Measurements from ENCODE around the gene PTPRD. TPM values are rescaled to one million over a fixed set of nuclear protein-coding genes. Genes with fewer than 3 reads are reported as not detected.
A peak's percentile ranks its signal among the peaks of the same experiment; 100 is the strongest.
"Not testable (repeated sequence)": the region's sequence is repeated elsewhere in the genome, so short reads cannot be mapped to it uniquely, and the experiment has no call there.

PTPRD gene
- total RNA-seq, 1 experiment from 2014 or later, result 79.4 TPM

GRCh38 chr9:9523476-9524139 lies 1089.2 kb downstream of the PTPRD start:
- no peaks in the 10 kb centered on the region for H3K36me3 ChIP-seq
- no peaks in the 10 kb centered on the region for H3K4me1 ChIP-seq
- H3K4me3 ChIP-seq, result no peak overlapping the region
- H3K27ac ChIP-seq, result no peak overlapping the region
- H3K9me3 ChIP-seq (replicated peaks), result no peaks in the 10 kb centered on the region
- no peak for DNase-seq
- H3K27me3 ChIP-seq, result no peaks in the 10 kb centered on the region

DNA sequence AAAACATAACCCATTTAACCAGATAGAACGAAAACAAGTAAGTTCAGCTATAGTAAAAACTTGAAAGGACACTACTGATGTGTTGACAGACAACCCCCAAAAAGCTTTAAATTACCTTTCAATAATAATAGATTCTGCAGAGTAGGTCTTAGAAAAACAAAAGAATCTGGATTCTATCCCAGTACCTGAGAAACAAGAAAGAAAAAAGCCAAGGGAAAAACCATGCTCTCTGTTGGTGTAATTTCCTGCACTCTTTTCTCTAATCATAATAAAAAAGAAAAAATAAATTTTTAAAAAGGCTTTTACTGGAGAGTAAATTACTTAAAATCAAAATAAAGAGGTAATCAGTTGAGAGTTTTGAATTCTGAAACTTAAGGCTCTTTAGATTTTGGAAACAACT lies 1090.4 kb downstream of the PTPRD start:
- Histone ChIP-seq H3K27ac (no peak overlapping the region), H3K36me3 (no peaks in the 10 kb centered on the region), H3K9me3 (replicated peaks) (no peaks in the 10 kb centered on the region), H3K4me1 (no peaks in the 10 kb centered on the region), H3K27me3 (no peaks in the 10 kb centered on the region), H3K4me3 (no peak overlapping the region)
- DNase-seq, result no peak

DNA sequence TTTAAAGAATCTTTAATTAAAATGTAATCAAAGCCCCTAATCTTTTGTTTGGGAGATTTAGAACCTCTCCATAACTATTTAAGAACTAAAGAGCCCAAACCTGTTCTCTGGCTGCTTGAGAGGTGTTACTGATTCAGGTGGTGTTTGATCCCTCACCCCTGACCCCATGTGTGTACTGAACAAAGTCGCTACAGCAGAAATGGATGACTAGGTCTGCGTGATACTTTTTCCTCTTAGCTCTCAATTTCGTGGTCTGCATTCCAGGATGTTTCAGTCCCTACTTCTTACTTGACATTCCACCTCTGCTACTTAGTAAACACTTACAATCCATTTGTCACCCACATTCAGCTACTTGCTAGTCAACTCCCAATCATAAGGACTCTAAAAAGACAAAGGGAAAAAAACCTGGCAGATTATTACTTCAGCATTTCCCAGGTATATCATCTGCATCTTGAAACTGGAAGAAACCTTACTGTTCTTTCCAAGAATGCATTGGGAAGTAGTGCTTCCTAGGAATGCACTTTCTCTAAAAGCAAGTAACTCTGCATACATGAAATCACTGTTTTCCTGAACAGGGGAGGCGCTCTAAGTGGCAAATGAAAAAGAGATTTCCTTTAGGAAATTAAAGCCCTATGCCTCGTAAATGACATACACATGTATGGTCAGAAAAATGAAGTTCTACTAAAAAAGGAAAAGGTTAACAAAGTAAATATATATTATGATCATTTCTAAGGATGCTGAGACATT lies 1091.6 kb downstream of the PTPRD start:
- Histone ChIP-seq H3K9me3 (replicated peaks) (no peaks in the 10 kb centered on the region), H3K36me3 (no peaks in the 10 kb centered on the region), H3K27ac (no peak overlapping the region), H3K4me1 (no peaks in the 10 kb centered on the region), H3K4me3 (no peak overlapping the region), H3K27me3 (no peaks in the 10 kb centered on the region)
- no peak for DNase-seq

DNA sequence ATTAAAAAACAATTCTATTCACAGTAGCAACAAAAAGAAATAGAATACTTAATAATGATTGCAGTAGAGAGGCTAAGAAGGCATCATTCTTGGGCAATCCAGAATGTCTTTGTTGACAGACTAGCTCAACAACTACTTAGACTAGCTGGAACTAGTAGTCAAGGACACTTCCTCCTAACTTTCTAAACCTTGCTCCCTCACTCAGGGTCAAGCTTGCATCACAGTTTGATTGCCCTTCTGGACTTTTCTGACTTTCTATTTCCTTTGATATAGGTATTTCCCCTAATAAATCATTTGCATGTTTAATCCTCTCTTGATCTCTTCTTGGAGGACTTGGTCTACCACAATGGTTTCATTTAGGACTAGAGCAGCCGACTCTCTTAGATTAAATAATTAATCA lies 1107.9 kb downstream of the PTPRD start:
- H3K27ac ChIP-seq, result no peak overlapping the region
- H3K4me1 ChIP-seq, result no peaks in the 10 kb centered on the region
- H3K36me3 ChIP-seq, result no peaks in the 10 kb centered on the region
- no peaks in the 10 kb centered on the region for H3K9me3 ChIP-seq (replicated peaks)
- no peaks in the 10 kb centered on the region for H3K27me3 ChIP-seq
- DNase-seq, result no peak
- no peak overlapping the region for H3K4me3 ChIP-seq

GRCh38 chr9:9499546-9499945 lies 1113.3 kb downstream of the PTPRD start:
- H3K36me3 ChIP-seq, result no peaks in the 10 kb centered on the region
- H3K9me3 ChIP-seq (replicated peaks), result no peaks in the 10 kb centered on the region
- H3K27me3 ChIP-seq, result no peaks in the 10 kb centered on the region
- DNase-seq, result no peak
- no peak overlapping the region for H3K4me3 ChIP-seq
- H3K4me1 ChIP-seq, result no peaks in the 10 kb centered on the region
- H3K27ac ChIP-seq, result no peak overlapping the region

DNA sequence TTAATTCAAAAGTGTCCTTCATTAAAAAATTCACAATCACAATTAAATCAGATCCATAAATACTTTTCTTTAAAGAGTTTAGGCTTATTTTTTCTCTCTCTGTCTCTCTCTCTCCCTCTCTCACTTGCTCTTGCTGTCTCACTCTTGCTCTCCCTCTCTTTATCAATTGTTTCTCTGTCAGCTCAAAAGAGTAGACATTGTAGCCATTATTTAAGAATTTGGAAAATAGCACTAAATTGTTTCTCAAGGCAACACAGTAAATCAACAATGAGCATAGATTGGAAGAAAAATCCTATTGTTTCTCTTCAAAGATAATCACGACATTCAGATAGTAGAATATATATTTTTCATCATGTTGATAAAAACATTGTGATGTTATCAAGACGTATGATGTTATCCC lies 1114.0 kb downstream of the PTPRD start:
- H3K27me3 ChIP-seq, result no peaks in the 10 kb centered on the region
- no peaks in the 10 kb centered on the region for H3K4me1 ChIP-seq
- no peak overlapping the region for H3K4me3 ChIP-seq
- H3K36me3 ChIP-seq, result no peaks in the 10 kb centered on the region
- DNase-seq, result no peak
- H3K9me3 ChIP-seq (replicated peaks), result no peaks in the 10 kb centered on the region
- no peak overlapping the region for H3K27ac ChIP-seq

- no peaks in the 10 kb centered on the region for H3K36me3 ChIP-seq
Observed at GRCh38 chr9:9498128-9498527, 1114.7 kb downstream of the PTPRD start.

GRCh38 chr9:9494336-9494735 lies 1118.5 kb downstream of the PTPRD start:
- H3K27me3 ChIP-seq, result no peaks in the 10 kb centered on the region
- no peaks in the 10 kb centered on the region for H3K9me3 ChIP-seq (replicated peaks)
- DNase-seq, result no peak
- no peak overlapping the region for H3K27ac ChIP-seq
- no peaks in the 10 kb centered on the region for H3K4me1 ChIP-seq
- no peaks in the 10 kb centered on the region for H3K36me3 ChIP-seq
- H3K4me3 ChIP-seq, result no peak overlapping the region

More at GRCh38 chr9:9498128-9498527, 1114.7 kb downstream of the PTPRD start:
- H3K4me3 ChIP-seq, result no peak overlapping the region
- no peak for DNase-seq
- H3K27ac ChIP-seq, result no peak overlapping the region
- no peaks in the 10 kb centered on the region for H3K4me1 ChIP-seq
- H3K27me3 ChIP-seq, result no peaks in the 10 kb centered on the region
- H3K9me3 ChIP-seq (replicated peaks), result no peaks in the 10 kb centered on the region

- H3K9me3 ChIP-seq (replicated peaks), result no peaks in the 10 kb centered on the region
- no peak overlapping the region for H3K27ac ChIP-seq
- no peak overlapping the region for H3K4me3 ChIP-seq
- no peak for DNase-seq
- no peaks in the 10 kb centered on the region for H3K36me3 ChIP-seq
- H3K4me1 ChIP-seq, result no peaks in the 10 kb centered on the region
- H3K27me3 ChIP-seq, result no peaks in the 10 kb centered on the region
Observed at GRCh38 chr9:9492506-9492905, 1120.3 kb downstream of the PTPRD start.

DNA sequence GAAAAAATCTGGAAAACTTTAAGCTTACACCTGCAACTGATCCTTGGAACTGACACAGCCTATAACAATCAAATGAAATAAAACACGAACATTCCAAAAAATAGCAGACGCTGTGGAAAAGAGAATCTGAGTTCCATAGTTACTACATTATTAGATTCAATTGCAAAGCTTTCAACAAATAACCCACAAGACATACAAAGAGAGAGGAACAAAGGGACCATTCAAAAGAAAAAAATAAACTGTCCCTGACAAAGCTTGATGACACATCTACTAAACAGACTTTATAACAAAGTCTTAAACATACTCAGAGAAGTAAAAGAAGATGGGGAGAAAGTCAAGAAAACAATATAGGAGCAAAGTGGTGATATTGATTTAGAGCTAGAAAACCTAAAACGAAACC lies 1123.6 kb downstream of the PTPRD start:
- Histone ChIP-seq H3K27ac (no peak overlapping the region), H3K4me3 (no peak overlapping the region), H3K9me3 (replicated peaks) (no peaks in the 10 kb centered on the region), H3K27me3 (no peaks in the 10 kb centered on the region), H3K36me3 (no peaks in the 10 kb centered on the region), H3K4me1 (no peaks in the 10 kb centered on the region)
- no peak for DNase-seq

GRCh38 chr9:9483175-9483574 lies 1129.6 kb downstream of the PTPRD start:
- Histone ChIP-seq H3K4me1 (no peaks in the 10 kb centered on the region), H3K27ac (no peak overlapping the region), H3K27me3 (no peaks in the 10 kb centered on the region)

GRCh38 chr9:9478741-9479140 lies 1134.1 kb downstream of the PTPRD start:
- no peaks in the 10 kb centered on the region for H3K36me3 ChIP-seq
- H3K27me3 ChIP-seq, result no peaks in the 10 kb centered on the region
- DNase-seq, result peak in 1 of 2 experiments; percentile 1
- no peak overlapping the region for H3K27ac ChIP-seq
- H3K4me3 ChIP-seq, result no peak overlapping the region
- H3K4me1 ChIP-seq, result no peaks in the 10 kb centered on the region
- no peaks in the 10 kb centered on the region for H3K9me3 ChIP-seq (replicated peaks)

More at GRCh38 chr9:9483175-9483574, 1129.6 kb downstream of the PTPRD start:
- DNase-seq, result no peak
- H3K4me3 ChIP-seq, result no peak overlapping the region
- no peaks in the 10 kb centered on the region for H3K36me3 ChIP-seq
- no peaks in the 10 kb centered on the region for H3K9me3 ChIP-seq (replicated peaks)

DNA sequence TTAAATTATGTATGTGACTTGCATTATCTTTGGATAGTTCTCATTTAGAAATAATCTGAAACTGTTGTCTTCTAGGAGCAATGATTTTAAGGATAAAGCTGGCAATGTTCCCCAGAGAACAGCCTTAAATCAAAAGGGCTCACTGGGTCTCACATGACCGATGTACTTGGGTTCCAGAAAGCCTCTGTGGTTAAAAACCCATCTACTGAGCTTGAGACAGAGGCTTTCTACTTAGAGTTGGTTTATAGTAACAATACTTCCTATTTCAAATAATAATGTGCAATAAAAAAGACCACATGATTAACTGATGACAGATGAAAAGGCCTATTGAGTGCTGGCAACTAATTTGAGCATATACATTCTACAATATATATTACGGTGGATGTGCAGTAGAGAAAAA lies 1143.5 kb downstream of the PTPRD start:
- no peak overlapping the region for H3K27ac ChIP-seq
- DNase-seq, result no peak
- no peaks in the 10 kb centered on the region for H3K4me1 ChIP-seq
- H3K36me3 ChIP-seq, result no peaks in the 10 kb centered on the region
- H3K4me3 ChIP-seq, result no peak overlapping the region
- H3K27me3 ChIP-seq, result no peaks in the 10 kb centered on the region
- no peaks in the 10 kb centered on the region for H3K9me3 ChIP-seq (replicated peaks)

GRCh38 chr9:9441874-9442273 lies 1170.9 kb downstream of the PTPRD start:
- H3K27ac ChIP-seq; H3K4me1 ChIP-seq; H3K36me3 ChIP-seq; H3K9me3 ChIP-seq (replicated peaks); H3K27me3 ChIP-seq; H3K4me3 ChIP-seq; DNase-seq: not testable (repeated sequence)

GRCh38 chr9:9437641-9438040 lies 1175.2 kb downstream of the PTPRD start:
- peak; percentile 2 to 50 for DNase-seq
- Histone ChIP-seq H3K27ac (no peak overlapping the region), H3K9me3 (replicated peaks) (no peaks in the 10 kb centered on the region)

DNA sequence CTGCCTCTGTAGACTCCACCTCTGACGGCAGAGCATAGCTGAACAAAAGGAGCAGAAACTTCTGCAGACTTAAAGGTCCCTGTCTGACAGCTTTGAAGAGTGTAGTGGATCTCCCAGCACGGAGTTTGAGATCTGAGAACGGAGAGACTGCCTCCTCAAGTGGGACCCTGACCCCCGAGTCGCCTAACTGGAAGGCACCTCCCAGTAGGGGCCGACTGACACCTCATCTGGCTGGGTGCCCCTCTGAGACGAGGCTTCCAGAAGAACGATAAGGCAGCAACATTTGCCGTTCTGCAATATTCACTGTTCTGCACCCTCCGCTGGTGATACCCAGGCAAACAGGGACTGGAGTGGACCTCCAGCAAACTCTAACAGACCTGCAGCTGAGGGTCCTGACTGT lies 1186.3 kb downstream of the PTPRD start:
- DNase-seq; H3K27ac ChIP-seq; H3K9me3 ChIP-seq (replicated peaks); H3K4me1 ChIP-seq; H3K4me3 ChIP-seq; H3K36me3 ChIP-seq; H3K27me3 ChIP-seq: not testable (repeated sequence)

More at GRCh38 chr9:9437641-9438040, 1175.2 kb downstream of the PTPRD start:
- no peaks in the 10 kb centered on the region for H3K27me3 ChIP-seq
- no peaks in the 10 kb centered on the region for H3K36me3 ChIP-seq
- H3K4me1 ChIP-seq, result 0 out of 2 replicates have a peak, but pooled peaks cover 2% of the 10 kb centered on the region
- H3K4me3 ChIP-seq, result no peak overlapping the region
